ENCODE data around the gene TTC39A. TPM values are rescaled to one million over a fixed set of nuclear protein-coding genes. Genes with fewer than 3 reads are reported as not detected.

The TTC39A gene
- 9.6 TPM for total RNA-seq

GRCh38 chr1:51330331-51331201 is at the start of gene TTC39A:
Gene TTC39A, minus strand, starts transcription at chr1:51330562. Its CDS starts 85 bp downstream, at chr1:51330477.

Other genes with a start within 250 kb of the TTC39A start
- not detected for gene C1orf185, start 228.3 kb downstream of the TTC39A start, total RNA-seq
- gene RNF11, start 94.3 kb downstream of the TTC39A start, total RNA-seq = 74.7 TPM
- 39.4 TPM for gene EPS15, start 188.7 kb upstream of the TTC39A start, total RNA-seq